Activated CD8-positive, alpha-beta memory T cell treated with anti-CD3 and anti-CD28 coated beads for 1 hour (primary cell): ENCODE measurements around the gene SMC5.
"Not testable (repeated sequence)": the region's sequence is repeated elsewhere in the genome, so short reads cannot be mapped to it uniquely, and the experiment has no call there.

Experiments used
- DNase-seq, 2 donors: peaks; one replicate each; pipeline ENCODE4 v3.0.0-alpha.2; 2020; ENCODE audit warnings: low read depth in 1 of 2; ENCODE audit errors: extremely low read depth in 1 of 2

SMC5 gene

DNA sequence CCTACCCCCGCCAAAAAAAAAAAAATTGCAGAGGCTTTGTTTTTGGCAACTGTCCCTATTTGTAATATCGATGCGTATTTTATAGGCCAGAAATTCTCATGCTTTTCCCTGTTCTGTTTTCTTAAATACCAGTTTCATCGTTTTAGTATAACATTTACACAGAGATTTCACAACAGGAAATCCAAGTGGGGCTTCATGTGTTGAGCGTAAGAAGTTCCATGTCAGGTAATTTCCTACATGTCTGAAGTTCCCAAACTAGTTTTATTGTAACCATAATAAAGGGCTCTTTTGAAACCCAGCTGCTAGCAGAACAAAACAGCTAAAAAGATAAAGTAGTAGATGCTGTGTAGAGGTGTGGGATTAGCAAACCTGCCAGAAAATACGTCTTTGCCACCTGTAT, 4.2 kb downstream of the SMC5 start:
- no peak for DNase-seq

- DNase-seq = no peak
These were observed 4.6 kb downstream of the SMC5 start for GRCh38 chr9:70263421-70263820.

- no peak for DNase-seq
These were observed 19.5 kb downstream of the SMC5 start for GRCh38 chr9:70278305-70278704.

DNA sequence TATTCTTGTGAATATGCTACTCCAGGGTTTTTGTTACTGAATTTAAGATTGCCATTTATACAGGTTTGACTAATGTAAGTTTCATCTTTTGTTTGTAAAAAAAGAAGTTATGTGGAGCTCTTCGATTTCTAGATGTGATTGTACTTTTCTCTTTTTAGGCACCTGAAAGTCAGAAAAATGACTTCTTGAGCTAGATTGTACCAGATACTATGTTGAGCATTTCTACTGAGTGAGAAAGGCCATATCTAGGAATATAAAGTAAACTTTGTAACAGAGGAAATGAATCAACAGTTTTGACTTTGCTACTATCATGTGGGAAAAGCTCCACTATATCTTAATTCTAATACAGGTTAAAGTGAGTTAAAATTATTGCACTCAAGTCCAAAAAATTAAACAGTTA, 25.1 kb downstream of the SMC5 start:
- DNase-seq = no peak

DNA sequence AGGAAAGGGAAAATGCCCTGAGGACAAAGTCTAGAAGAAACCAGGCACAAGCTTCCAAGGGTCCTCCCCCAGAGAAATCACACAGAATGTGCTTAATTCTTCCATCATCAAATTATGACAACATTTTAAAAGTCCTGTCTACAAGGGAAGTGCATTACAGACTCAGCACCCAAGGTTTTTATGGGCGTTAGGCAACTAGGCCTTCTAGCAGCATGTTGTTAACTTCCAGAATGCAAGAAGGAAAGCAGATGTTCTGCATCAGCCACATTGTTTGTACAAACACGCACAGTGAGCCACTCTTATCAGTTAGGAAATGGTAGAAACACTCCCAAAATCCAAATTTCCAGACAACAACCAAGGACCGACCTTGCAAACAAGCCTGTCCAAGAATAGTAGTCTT, 26.5 kb downstream of the SMC5 start:
- no peak for DNase-seq

DNA sequence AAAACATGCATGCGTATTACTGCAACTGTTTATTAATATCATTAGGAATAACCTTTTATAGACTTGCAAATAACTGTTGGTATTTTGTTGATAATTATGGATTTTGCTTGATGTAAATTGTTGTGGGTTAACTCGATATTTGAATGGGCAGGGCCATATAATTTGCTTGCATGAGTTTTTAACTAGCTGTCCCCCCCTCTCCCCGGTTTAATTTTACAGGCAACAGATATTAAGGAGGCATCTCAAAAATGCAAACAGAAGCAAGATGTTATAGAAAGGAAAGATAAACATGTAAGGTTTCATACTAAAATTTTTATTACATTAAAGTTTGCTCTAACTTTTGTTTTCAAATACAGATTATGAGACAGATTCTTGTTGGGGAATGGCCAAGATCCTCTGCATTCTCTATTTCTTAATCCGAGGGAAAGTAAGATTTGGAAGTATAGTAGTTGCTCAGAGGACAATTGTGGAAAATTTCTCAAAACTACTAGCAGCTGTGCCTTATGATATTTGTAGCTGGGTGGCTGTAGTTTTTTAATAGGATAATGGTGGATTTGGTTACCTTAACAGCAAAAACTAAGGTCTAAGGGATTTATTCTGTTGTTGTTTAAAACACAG, 27.3 kb downstream of the SMC5 start:
- DNase-seq = no peak

DNA sequence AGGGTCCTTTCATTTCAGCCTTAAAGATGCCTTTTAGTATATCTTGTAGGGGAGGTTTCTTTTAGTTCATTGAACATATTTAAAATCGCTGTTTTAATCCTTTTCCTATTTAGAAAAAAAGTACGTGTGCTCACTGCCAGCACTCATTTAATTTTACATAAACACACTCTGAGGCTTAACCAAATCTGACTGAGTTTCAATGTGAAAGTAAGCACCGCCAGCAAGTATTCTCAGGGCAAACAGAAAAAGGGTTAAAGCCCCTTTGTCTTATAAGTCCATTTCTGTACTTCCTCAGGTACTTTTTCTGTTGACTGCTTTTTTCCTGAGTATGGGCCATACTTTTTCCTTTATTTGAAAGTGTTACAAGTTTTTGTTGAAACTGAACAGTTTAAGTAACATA, 31.8 kb downstream of the SMC5 start:
- DNase-seq = no peak

- no peak for DNase-seq
These were observed 32.7 kb downstream of the SMC5 start for GRCh38 chr9:70291446-70291845.

DNA sequence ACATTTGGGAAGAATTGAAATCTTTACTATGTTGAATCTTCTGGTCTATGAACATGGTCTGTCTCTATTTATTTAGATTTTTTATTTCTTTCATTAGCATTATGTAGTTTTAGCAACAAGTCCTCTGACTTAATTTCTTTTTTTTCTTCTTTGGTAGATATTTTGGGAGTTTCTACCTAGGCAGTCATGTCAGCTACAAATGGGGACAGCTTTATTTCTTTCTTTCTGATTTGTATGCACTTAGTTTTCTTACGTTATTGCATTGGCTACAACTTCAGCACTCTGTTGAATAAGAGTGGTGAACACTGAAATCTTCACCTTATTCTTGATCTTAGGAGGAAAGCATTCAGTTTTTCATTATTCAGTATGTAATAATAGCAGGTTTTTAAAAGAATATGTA, 33.5 kb downstream of the SMC5 start:
- no peak for DNase-seq

DNA sequence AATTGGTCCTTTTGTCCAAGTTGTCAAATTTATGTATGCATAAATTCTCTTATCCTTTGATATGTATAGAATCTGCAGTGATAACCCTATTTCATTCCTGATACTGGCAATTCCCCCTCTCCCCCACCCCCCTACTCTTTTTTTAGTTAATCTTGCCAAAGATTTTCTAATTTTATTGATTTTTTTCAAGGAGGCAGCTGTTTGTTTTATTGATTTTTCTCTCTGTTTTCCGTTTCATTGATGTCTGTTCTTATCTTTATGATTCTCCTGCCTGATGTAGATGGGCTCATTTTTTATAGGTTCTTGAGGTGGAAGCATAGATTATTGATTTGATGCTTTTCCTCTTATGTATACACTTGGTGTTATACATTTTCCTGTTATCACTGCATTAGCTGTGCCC, 34.4 kb downstream of the SMC5 start:
- no peak for DNase-seq

GRCh38 chr9:70297141-70297540, 38.4 kb downstream of the SMC5 start:
- DNase-seq = no peak

DNA sequence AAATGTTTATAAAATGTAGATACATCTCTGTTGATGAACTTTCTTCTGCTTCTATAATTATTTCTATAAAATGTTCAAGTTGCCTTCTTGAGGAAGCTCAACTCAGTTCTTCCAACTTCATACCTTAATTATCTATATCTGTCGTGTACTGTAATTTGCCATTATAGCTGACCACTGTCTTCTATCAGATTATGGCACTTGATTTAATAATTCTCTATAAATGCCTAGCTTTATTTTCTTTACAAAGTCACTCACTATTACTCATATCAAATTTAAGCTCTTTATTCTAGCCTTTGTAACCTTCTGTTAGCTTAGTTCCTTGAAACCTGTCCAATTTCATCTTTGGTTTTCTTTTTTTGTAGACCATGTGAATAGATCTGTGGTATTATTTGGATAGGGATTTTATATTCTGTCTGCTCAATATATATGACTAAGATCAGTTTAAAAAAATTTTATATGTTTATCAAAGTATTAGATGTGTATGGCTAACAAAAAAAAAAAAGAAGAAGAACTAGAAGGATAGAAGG, 39.5 kb downstream of the SMC5 start:
- no peak for DNase-seq

DNA sequence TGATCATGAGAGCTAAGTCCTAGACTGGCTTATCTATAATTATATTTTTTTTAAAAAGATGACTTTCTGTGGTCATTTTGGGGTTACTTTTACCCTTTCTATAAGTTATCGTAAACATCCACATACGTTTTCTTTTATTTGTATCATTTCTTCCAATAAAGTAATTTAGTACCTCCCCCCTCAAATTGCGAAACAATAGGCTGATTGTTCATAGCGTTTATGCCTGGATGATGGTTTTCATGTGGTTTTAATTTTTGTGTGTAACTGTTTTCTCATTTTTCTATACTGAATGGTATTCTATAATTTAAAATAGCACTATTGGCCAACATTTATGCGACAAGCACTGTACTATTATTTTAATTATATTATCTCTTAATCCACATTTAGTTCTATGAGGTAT, 44.5 kb downstream of the SMC5 start:
- DNase-seq = no peak

DNA sequence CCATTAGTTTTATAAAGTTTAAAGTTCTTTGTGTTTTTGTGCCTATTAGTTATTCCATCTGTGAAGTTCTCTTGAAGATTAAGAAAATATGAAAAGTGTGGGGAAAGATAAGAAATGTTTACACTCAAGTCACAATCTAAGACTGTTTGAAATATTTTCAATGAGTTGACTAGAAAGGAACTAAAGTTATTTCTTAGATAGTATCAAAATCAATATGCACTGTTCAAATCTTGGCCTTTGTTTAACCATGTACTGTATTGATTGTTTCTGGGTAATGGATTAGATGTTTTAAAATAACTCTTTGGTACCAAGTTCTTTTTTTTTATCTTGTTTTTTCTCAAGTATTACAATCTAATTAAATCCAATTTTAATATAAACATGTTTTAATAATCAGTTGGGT, 46.0 kb downstream of the SMC5 start:
- DNase-seq = no peak

DNA sequence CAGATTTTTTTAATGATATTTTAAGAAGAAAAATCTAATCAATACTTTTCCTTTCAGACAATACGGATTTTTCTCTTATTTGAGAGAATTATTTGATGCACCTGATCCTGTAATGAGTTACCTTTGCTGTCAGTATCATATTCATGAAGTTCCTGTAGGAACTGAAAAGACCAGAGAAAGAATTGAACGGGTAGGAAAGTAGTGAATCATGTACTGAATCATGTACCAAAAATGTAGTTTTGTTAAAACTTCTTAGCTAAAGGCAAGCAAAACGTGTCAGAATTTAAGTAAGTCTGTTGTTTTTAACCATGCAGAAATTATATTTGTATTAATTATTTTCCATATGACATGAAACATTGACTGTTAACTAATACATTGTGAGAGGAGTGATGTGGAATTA, 56.6 kb downstream of the SMC5 start:
- no peak for DNase-seq

- DNase-seq = no peak
These were observed 59.2 kb downstream of the SMC5 start for GRCh38 chr9:70318002-70318401.

DNA sequence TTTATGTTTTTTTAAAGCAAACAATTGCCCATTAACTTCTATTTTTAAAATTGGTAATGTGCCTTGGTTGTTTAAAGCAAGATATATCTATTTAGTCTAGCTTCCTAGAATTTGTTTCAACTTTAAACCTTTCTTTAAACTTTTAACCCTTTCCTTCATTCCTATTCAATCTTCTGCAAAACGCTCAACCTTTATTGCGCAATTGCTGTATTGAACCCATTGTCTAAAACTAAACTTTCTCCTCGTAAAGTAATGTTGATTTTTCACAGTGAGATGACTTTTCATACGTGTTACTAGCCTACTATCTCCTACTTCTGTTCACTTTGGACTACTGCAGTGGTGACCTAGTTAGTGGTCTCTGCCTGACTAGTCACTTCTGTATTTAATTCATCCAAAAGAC, 63.3 kb downstream of the SMC5 start:
- DNase-seq = no peak

DNA sequence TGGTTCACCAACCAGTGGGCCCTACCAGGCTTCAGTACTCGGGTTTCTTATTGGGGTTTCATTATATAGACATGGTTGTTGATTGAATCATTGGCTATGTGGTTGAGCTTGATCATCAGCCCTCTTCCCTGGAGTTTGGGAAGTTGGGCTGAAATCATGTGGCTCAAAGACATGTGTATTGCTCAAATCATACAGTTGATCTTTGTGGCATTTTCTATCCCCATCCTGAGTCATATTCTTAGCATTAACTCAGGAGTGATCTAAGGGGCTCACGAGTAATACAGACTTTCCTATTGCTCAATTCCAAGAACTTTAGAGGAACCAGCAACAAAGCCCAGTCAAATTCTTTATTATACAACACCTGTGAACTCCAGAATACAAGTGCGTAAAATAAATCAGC, 66.2 kb downstream of the SMC5 start:
- no peak for DNase-seq

- DNase-seq = not testable (repeated sequence)
These were observed 69.8 kb downstream of the SMC5 start for GRCh38 chr9:70328625-70329024.

DNA sequence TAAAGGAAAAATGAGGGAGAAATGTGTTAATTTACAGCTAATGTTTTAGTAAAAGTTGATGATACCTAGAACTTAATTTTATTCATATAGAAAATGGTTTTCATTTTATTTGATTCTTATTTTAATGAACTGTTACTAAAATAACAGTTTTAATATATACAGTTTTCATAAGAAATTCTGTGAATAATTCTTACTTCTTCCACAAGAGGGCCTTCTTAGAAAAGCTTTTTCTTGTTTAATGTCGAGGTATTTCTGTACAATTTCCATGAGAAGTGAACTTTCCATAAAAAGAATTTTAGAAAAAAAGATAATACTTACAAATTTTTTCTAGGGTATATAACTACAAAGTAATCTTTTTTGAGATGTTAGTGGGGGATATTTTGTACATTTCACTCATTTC, 81.8 kb downstream of the SMC5 start:
- no peak for DNase-seq

GRCh38 chr9:70347046-70347445, 88.3 kb downstream of the SMC5 start:
- DNase-seq = no peak

GRCh38 chr9:70352356-70352755, 93.6 kb downstream of the SMC5 start:
- no peak for DNase-seq

DNA sequence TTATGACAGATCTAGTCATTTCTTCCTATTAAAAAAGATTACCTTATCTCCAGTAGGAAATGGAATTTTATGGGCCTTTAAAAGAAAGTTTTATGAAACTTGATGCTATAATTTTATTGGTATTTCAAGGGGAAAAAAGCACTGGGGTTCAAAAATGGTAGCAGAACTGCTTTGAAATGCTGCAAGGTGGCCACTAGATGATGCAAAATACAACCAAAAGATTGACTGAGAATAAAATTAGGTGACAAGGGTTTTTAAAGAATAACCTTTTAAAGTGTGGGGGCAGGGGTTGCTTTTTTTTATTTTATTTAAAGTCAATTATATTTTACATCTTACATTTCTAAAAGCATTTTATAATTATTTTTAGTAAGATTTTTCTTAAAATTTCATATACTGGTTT, 94.0 kb downstream of the SMC5 start:
- DNase-seq = no peak
